T-helper 2 cell treated with Interferon-gamma antibody and Interleukin-4, amounts not matched to agents 5 μg/mL and 100 μg/mL, for 36 hours (primary cell): ENCODE results near the gene ACAD10.
"Not testable (repeated sequence)": the region's sequence is repeated elsewhere in the genome, so short reads cannot be mapped to it uniquely, and the experiment has no call there.

ENCODE experiments used
- DNase-seq: peaks from one replicate; pipeline ENCODE4 v3.0.0; 2021; ENCODE audit warnings: low spot score
- H3K27ac Mint-ChIP-seq: one replicate; pipeline ENCODE4 v1.8.0; 2021; ENCODE audit warnings: mild to moderate bottlenecking, mixed read lengths
- H3K27me3 Mint-ChIP-seq: one replicate; pipeline ENCODE4 v1.8.0; 2021; ENCODE audit warnings: low read depth, mixed read lengths
- H3K36me3 Mint-ChIP-seq: one replicate; pipeline ENCODE4 v1.8.0; 2021; ENCODE audit warnings: low read depth, mixed read lengths
- H3K4me1 Mint-ChIP-seq: one replicate; pipeline ENCODE4 v1.8.0; 2021; ENCODE audit warnings: low read depth, mixed read lengths
- H3K4me3 Mint-ChIP-seq: one replicate; pipeline ENCODE4 v1.8.0; 2022; ENCODE audit warnings: mild to moderate bottlenecking, moderate library complexity, mixed read lengths
- H3K9me3 Mint-ChIP-seq: one replicate; pipeline ENCODE4 v1.8.0; 2021; ENCODE audit warnings: mixed read lengths

Gene ACAD10

DNA sequence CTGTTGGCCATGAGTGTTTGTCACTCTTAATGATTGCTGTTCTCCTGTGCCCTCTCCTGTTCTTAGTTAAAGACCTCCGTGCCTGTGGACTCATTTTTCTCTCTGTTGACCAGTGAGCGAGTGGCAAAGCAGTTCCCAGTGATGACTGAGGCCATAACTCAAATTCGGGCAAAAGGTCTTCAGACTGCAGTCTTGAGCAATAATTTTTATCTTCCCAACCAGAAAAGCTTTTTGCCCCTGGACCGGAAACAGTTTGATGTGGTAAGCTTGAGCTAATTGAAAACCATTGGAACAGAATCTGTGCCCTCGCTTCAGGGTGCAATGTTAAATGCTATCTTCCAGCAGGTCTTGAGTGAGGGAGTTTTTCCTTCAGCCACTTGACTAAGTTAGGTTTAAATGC is 19.8 kb downstream of the ACAD10 start:
- H3K27me3 Mint-ChIP-seq: no peaks in the 10 kb centered on the region
- H3K36me3 Mint-ChIP-seq: peaks cover 12% of the 10 kb centered on the region
- H3K4me3 Mint-ChIP-seq: no peak overlapping the region
- no peak overlapping the region for H3K27ac Mint-ChIP-seq
- no peak for DNase-seq
- H3K9me3 Mint-ChIP-seq: no peaks in the 10 kb centered on the region
- no peaks in the 10 kb centered on the region for H3K4me1 Mint-ChIP-seq

- no peak for DNase-seq
- Mint-ChIP-seq H3K4me3 (no peak overlapping the region), H3K27me3 (no peaks in the 10 kb centered on the region), H3K36me3 (peaks cover 12% of the 10 kb centered on the region), H3K27ac (no peak overlapping the region), H3K9me3 (no peaks in the 10 kb centered on the region), H3K4me1 (no peaks in the 10 kb centered on the region)
These were observed 20.3 kb downstream of the ACAD10 start for GRCh38 chr12:111706145-111706544.

GRCh38 chr12:111715279-111715678 is 29.4 kb downstream of the ACAD10 start:
- Mint-ChIP-seq H3K9me3 (no peaks in the 10 kb centered on the region), H3K27me3 (no peaks in the 10 kb centered on the region), H3K27ac (no peak overlapping the region), H3K36me3 (peaks cover 9% of the 10 kb centered on the region), H3K4me3 (no peak overlapping the region), H3K4me1 (no peaks in the 10 kb centered on the region)
- no peak for DNase-seq

GRCh38 chr12:111719316-111719715 is 33.5 kb downstream of the ACAD10 start:
- not testable (repeated sequence) for H3K27ac Mint-ChIP-seq, DNase-seq, H3K4me1 Mint-ChIP-seq, H3K27me3 Mint-ChIP-seq, H3K4me3 Mint-ChIP-seq, H3K9me3 Mint-ChIP-seq
- H3K36me3 Mint-ChIP-seq: peaks cover 15% of the 10 kb centered on the region

DNA sequence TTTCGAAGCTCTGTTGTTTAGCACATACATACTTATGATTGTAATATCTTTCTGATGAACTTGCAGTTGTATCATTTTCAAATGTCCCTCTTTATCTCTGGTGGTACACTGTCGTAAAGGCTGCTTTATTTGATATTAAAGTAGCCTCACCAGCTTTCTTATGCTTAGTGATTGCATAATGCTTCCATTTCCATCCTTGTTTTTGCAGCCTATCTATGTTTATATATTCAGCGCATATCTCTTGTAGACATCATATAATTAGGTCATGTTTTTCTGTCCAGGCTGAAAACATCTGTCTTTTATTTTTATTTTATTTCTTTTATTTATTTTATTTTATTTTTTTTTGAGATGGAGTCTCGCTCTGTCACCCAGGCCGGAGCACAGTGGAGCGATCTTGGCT is 34.6 kb downstream of the ACAD10 start:
- H3K4me1 Mint-ChIP-seq: no peaks in the 10 kb centered on the region
- no peaks in the 10 kb centered on the region for H3K27me3 Mint-ChIP-seq
- no peaks in the 10 kb centered on the region for H3K9me3 Mint-ChIP-seq
- DNase-seq: no peak
- H3K27ac Mint-ChIP-seq: no peak overlapping the region
- H3K4me3 Mint-ChIP-seq: no peak overlapping the region
- peaks cover 22% of the 10 kb centered on the region for H3K36me3 Mint-ChIP-seq

GRCh38 chr12:111723646-111724360 is 38.0 kb downstream of the ACAD10 start:
- peaks cover 19% of the 10 kb centered on the region for H3K36me3 Mint-ChIP-seq
- H3K27ac Mint-ChIP-seq, H3K4me3 Mint-ChIP-seq, H3K9me3 Mint-ChIP-seq, H3K27me3 Mint-ChIP-seq, DNase-seq, H3K4me1 Mint-ChIP-seq: not testable (repeated sequence)

DNA sequence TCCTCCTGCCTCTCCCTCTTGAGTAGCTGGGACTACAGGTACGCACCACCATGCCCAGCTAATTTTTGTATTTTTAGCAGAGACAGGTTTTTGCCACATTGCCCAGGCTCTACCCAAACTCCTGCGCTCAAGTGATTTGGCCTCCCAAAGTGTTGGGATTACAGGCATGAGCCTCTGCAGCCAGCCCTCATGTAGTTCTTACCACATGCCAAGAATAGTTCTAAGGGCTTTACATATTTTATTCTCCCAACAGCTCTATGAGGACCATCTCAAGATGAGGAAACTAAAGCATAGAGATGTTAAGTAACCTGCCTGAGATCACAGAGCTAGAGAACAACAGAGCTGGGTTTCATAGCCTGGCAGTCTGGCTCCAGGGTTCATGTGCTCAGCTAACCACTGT is 42.9 kb downstream of the ACAD10 start:
- DNase-seq: no peak
- Mint-ChIP-seq H3K27me3 (no peaks in the 10 kb centered on the region), H3K4me1 (no peaks in the 10 kb centered on the region), H3K36me3 (peaks cover 16% of the 10 kb centered on the region), H3K27ac (no peak overlapping the region), H3K4me3 (no peak overlapping the region), H3K9me3 (no peaks in the 10 kb centered on the region)

GRCh38 chr12:111730420-111730819 is 44.6 kb downstream of the ACAD10 start:
- no peak overlapping the region for H3K4me3 Mint-ChIP-seq
- H3K4me1 Mint-ChIP-seq: no peaks in the 10 kb centered on the region
- H3K36me3 Mint-ChIP-seq: peaks cover 5% of the 10 kb centered on the region
- H3K27me3 Mint-ChIP-seq: no peaks in the 10 kb centered on the region
- no peaks in the 10 kb centered on the region for H3K9me3 Mint-ChIP-seq
- no peak overlapping the region for H3K27ac Mint-ChIP-seq
- DNase-seq: no peak

DNA sequence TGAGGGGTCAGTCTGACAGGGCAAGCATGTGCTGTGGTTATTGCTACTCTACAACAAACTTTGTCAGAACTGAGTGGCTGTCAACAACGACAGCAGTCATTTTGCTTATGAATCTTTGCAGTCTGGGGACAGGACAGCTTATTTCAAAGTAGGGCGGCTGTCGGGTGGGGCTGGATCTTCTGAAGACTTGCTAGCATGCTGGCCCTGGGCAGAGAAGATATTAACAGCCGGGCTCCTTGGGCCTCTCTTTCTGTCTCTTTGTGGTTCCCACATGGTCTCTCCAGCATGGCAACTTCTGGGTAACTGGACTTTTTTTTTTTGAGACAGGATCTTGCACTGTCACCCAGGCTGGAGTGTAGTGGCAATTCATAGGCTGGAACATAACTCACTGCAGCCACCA is 46.9 kb downstream of the ACAD10 start:
- no peaks in the 10 kb centered on the region for H3K9me3 Mint-ChIP-seq
- no peaks in the 10 kb centered on the region for H3K4me1 Mint-ChIP-seq
- no peak for DNase-seq
- no peak overlapping the region for H3K27ac Mint-ChIP-seq
- peaks cover 8% of the 10 kb centered on the region for H3K36me3 Mint-ChIP-seq
- H3K4me3 Mint-ChIP-seq: no peak overlapping the region
- H3K27me3 Mint-ChIP-seq: no peaks in the 10 kb centered on the region

DNA sequence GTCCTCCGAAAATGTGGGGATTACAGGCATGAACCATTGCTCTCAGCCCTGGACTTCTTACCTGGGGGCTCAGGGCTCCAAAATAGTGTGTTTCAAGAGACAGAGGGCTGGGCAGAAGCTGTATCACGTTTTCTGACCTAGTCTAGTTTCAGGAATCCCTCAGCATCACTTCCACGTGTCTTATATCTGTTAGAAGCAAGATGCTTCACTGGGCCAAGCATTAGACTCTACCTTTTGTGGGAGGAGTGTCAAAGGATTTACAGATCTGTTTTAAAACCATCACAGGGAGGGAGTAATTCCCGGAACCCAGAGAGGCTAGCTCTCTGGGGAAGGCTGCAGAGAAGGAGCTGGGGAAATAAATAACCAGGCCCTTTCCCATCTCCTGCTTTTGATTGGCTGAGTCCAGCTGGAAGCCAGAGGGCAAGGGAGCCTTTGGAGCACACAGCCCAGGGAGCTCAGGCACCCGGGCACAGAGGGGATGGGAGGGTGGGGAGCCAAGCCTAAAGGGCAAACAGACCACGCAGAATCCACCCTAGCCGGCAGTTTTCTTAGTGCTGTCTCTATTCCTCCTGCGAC is 47.6 kb downstream of the ACAD10 start:
- no peaks in the 10 kb centered on the region for H3K9me3 Mint-ChIP-seq
- H3K4me3 Mint-ChIP-seq: no peak overlapping the region
- no peak overlapping the region for H3K27ac Mint-ChIP-seq
- H3K27me3 Mint-ChIP-seq: no peaks in the 10 kb centered on the region
- DNase-seq: no peak
- peaks cover 8% of the 10 kb centered on the region for H3K36me3 Mint-ChIP-seq
- H3K4me1 Mint-ChIP-seq: no peaks in the 10 kb centered on the region

- DNase-seq, H3K9me3 Mint-ChIP-seq, H3K4me3 Mint-ChIP-seq, H3K4me1 Mint-ChIP-seq, H3K27me3 Mint-ChIP-seq, H3K27ac Mint-ChIP-seq, H3K36me3 Mint-ChIP-seq: not testable (repeated sequence)
These were observed 53.7 kb downstream of the ACAD10 start for GRCh38 chr12:111739524-111739923.

- H3K4me1 Mint-ChIP-seq: no peaks in the 10 kb centered on the region
- H3K4me3 Mint-ChIP-seq: no peak overlapping the region
- peaks cover 16% of the 10 kb centered on the region for H3K36me3 Mint-ChIP-seq
- H3K27ac Mint-ChIP-seq: no peak overlapping the region
- no peak for DNase-seq
- no peaks in the 10 kb centered on the region for H3K27me3 Mint-ChIP-seq
- H3K9me3 Mint-ChIP-seq: no peaks in the 10 kb centered on the region
These were observed 55.5 kb downstream of the ACAD10 start for GRCh38 chr12:111741235-111741812.

- no peak for DNase-seq
- Mint-ChIP-seq H3K9me3 (no peaks in the 10 kb centered on the region), H3K4me3 (no peak overlapping the region), H3K27me3 (no peaks in the 10 kb centered on the region), H3K36me3 (peaks cover 16% of the 10 kb centered on the region), H3K4me1 (no peaks in the 10 kb centered on the region), H3K27ac (no peak overlapping the region)
These were observed 59.4 kb downstream of the ACAD10 start for GRCh38 chr12:111745211-111745610.

GRCh38 chr12:111747333-111747732 is 61.5 kb downstream of the ACAD10 start:
- H3K27me3 Mint-ChIP-seq: no peaks in the 10 kb centered on the region
- no peaks in the 10 kb centered on the region for H3K4me1 Mint-ChIP-seq
- H3K27ac Mint-ChIP-seq: no peak overlapping the region
- H3K4me3 Mint-ChIP-seq: no peak overlapping the region
- peaks cover 16% of the 10 kb centered on the region for H3K36me3 Mint-ChIP-seq
- DNase-seq: no peak
- H3K9me3 Mint-ChIP-seq: no peaks in the 10 kb centered on the region
